T-helper 17 cell (primary cell): Measurements from ENCODE around the gene ECHS1. TPM values are rescaled to one million over a fixed set of nuclear protein-coding genes. Genes with fewer than 3 reads are reported as not detected.
A peak's percentile ranks its signal among the peaks of the same experiment; 100 is the strongest.
"Not testable (repeated sequence)": the region's sequence is repeated elsewhere in the genome, so short reads cannot be mapped to it uniquely, and the experiment has no call there.

Experiments
- ATAC-seq: fragments of 150-1000 bp; cut with Tn5 transposase; 2 replicates; pipeline ENCODE4 v1.10.0; 2021; ENCODE audit warnings: mild to moderate bottlenecking, moderate library complexity
- DNase-seq, 3 donors: peaks; one replicate each; pipeline versions ENCODE4 v3.0.0 to v3.0.0-alpha.2; 2020 to 2021
- H3K9me3 ChIP-seq: one replicate; pipeline ENCODE4 v1.7.0; 2013; ENCODE audit warnings: low read length, mild to moderate bottlenecking; ENCODE audit not compliant: control insufficient read depth, poor library complexity, severe bottlenecking
- H3K27ac Mint-ChIP-seq: one replicate; pipeline ENCODE4 v1.8.0; 2022; ENCODE audit warnings: mild to moderate bottlenecking, moderate library complexity, mixed read lengths
- H3K27me3 Mint-ChIP-seq: one replicate; pipeline ENCODE4 v1.8.0; 2022; ENCODE audit warnings: mixed read lengths
- H3K36me3 Mint-ChIP-seq: one replicate; pipeline ENCODE4 v1.8.0; 2022; ENCODE audit warnings: low read depth, mixed read lengths
- H3K4me1 Mint-ChIP-seq: one replicate; pipeline ENCODE4 v1.8.0; 2022; ENCODE audit warnings: mild to moderate bottlenecking, mixed read lengths
- H3K4me3 Mint-ChIP-seq: one replicate; pipeline ENCODE4 v1.8.0; 2022; ENCODE audit warnings: mild to moderate bottlenecking, moderate library complexity, mixed read lengths
- total RNA-seq, 4 donors: library from RNA in 2 of 4; stranded (reverse) in 2 of 4; gene quantifications; one replicate each; pipeline ENCODE4 v1.2.3 and lab custom pipeline; 2022 to 2026

Gene ECHS1
- total RNA-seq, 2 donors from 2014 or later = 18.2 to 20.2 TPM

GRCh38 chr10:133332936-133333699, 40.0 kb downstream of the ECHS1 start:
- DNase-seq (no peak), ATAC-seq (no peak)
- Mint-ChIP-seq H3K36me3 (no peaks in the 10 kb centered on the region), H3K27me3 (peaks cover 17% of the 10 kb centered on the region), H3K4me3 (no peak overlapping the region), H3K27ac (no peak overlapping the region), H3K4me1 (peaks cover 11% of the 10 kb centered on the region)
- H3K9me3 ChIP-seq = no peaks in the 10 kb centered on the region

DNA sequence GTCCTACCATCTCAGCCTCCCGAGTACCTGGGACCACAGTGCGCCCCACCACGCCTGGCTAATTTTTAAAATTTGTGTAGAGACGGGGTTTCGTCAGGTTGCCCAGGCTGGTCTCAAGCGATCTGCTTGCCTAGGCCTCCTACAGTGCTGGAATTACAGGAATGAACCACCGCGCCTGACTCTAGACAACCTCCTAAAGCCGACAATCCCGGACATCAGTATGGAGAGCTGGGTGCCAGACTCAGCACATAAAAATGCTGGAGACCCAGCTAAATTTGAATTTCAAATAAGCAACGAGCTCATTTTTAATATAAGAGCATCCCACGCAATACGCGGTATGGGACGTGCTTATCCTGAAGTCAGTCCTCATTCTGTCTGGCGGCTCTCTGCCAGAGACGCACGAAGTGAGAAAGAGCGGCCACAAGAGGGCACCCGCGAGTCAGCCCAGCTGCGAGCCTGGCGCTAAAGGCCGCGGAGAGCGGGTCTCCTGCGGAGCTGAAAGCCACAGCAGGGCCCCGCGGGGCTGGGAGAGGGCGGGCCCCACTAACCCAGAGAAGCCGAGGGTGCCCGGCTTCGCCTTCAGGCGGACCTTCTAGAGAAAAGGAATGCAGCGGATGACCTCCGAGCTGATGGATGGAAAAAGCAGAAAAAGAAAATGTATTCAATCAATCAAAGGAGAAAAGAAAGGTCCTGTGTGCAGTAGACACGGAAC, 43.5 kb downstream of the ECHS1 start:
- peak; percentile 90 for ATAC-seq
- no peaks in the 10 kb centered on the region for H3K9me3 ChIP-seq
- peak overlapping the region; percentile 58 for H3K4me3 Mint-ChIP-seq
- peak; percentile 79 to 87 (median 86) for DNase-seq
- H3K36me3 Mint-ChIP-seq = peaks cover 2% of the 10 kb centered on the region
- H3K27ac Mint-ChIP-seq = no peak overlapping the region
- peaks cover 38% of the 10 kb centered on the region for H3K27me3 Mint-ChIP-seq
- H3K4me1 Mint-ChIP-seq = peaks cover 17% of the 10 kb centered on the region

DNA sequence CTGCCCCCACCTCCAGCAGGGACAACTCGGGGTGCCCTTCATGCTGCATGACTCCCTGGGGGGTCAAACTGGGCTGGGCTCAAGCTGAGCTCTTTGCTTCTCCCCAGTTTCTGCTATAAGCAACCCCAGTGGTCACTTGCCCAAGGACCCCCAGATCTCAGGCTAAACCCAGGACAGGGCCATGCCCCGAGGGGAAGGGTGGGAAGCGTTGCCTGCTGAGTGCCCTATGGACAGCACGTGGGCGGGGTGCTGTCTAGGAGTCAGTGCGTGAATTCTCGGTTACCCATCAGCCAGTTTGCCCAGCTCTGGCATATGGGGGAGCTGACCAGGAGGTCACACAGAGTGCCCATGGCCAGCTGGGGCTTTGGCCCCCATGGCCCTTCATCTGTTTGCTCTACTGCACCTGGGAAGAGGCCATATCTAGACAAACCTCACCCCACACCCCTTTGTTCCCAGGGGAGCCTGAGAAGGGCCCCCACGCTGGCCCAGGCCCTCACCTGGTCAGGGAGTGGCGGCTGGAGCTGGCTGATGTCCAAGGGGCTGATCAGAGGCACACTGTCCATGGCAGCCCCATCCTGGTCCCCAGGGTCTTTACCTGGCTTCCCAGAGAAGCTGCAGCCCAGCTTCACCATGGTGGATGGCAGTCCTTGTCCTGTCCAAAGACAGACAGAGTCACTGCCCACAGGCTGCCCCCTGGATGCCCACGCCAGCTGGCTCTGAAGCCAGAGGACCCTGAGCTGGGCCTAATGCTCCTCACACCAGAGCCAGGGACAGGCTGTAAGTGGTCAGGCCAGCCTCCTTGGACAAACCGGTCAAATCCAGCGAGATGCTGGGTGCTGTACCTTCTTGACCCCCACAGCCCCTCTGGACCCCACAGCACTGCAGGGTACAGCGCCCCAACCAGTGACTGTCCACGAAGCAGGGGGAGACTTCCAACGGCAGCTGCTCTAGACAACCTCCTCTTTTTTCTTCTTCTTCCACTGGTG, 44.5 kb downstream of the ECHS1 start:
- Mint-ChIP-seq H3K27me3 (peaks cover 38% of the 10 kb centered on the region), H3K27ac (no peak overlapping the region), H3K4me1 (peaks cover 17% of the 10 kb centered on the region), H3K4me3 (no peak overlapping the region), H3K36me3 (peaks cover 2% of the 10 kb centered on the region)
- no peak for DNase-seq
- H3K9me3 ChIP-seq = no peaks in the 10 kb centered on the region
- no peak for ATAC-seq

- peaks cover 17% of the 10 kb centered on the region for H3K4me1 Mint-ChIP-seq
- peaks cover 2% of the 10 kb centered on the region for H3K36me3 Mint-ChIP-seq
- H3K4me3 Mint-ChIP-seq = no peak overlapping the region
- H3K9me3 ChIP-seq = no peaks in the 10 kb centered on the region
- peaks cover 38% of the 10 kb centered on the region for H3K27me3 Mint-ChIP-seq
- DNase-seq = no peak
- no peak for ATAC-seq
- no peak overlapping the region for H3K27ac Mint-ChIP-seq
These were observed 45.4 kb downstream of the ECHS1 start for GRCh38 chr10:133327651-133328357.

- H3K9me3 ChIP-seq = no peaks in the 10 kb centered on the region
- Mint-ChIP-seq H3K4me3 (no peak overlapping the region), H3K27me3 (peaks cover 38% of the 10 kb centered on the region), H3K27ac (no peak overlapping the region), H3K36me3 (peaks cover 2% of the 10 kb centered on the region), H3K4me1 (peaks cover 15% of the 10 kb centered on the region)
- DNase-seq = no peak
- no peak for ATAC-seq
These were observed 46.2 kb downstream of the ECHS1 start for GRCh38 chr10:133326745-133327650.

- ATAC-seq = no peak
- Mint-ChIP-seq H3K27ac (no peak overlapping the region), H3K27me3 (peaks cover 38% of the 10 kb centered on the region), H3K36me3 (peaks cover 2% of the 10 kb centered on the region), H3K4me1 (peaks cover 13% of the 10 kb centered on the region), H3K4me3 (peak overlapping the region; percentile 28)
- no peak for DNase-seq
- H3K9me3 ChIP-seq = no peaks in the 10 kb centered on the region
These were observed 47.0 kb downstream of the ECHS1 start for GRCh38 chr10:133326223-133326551.

DNA sequence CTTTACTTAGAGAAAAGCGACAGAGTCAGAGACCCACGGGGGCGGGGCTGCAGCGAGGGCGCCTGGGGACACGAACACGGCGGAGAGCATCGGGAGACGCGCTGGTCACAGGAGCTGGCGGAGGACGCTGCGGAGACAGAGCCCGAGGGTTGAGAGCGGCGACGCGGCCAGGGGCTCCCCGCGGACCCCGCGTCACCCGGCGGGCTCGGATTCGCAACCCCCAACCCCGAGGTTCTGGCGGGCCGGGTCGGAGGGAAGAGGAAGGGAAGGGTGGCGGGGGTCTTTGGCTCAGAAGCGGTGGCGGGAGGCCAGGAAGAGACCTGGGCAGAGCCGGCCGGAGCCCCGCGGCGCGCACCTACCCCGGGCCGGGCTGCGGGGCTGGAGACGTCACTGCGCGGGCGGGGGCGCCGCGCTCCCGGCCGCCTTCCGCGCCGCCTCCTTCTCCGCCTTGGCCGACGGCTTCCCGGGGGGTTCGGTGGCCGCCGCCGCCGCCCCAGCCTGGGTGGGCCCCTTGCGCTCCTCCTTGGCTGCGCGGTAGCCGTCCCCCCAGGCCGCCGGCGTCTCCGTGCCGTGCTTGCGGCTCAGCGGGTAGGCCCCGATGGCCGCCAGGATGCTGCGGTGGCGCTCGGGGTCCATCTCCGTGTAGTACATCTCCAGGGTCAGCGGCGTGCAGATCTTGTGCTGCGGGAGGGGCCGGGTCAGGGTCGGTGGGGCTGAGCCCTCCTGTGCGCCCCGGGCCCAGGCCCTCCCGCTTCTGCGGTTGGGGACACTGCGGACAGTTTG, 47.5 kb downstream of the ECHS1 start:
- ATAC-seq (no peak), DNase-seq (no peak)
- Mint-ChIP-seq H3K36me3 (peaks cover 2% of the 10 kb centered on the region), H3K4me3 (peak overlapping the region; percentile 89), H3K27ac (no peak overlapping the region), H3K4me1 (peaks cover 13% of the 10 kb centered on the region), H3K27me3 (peaks cover 38% of the 10 kb centered on the region)
- H3K9me3 ChIP-seq = no peaks in the 10 kb centered on the region

DNA sequence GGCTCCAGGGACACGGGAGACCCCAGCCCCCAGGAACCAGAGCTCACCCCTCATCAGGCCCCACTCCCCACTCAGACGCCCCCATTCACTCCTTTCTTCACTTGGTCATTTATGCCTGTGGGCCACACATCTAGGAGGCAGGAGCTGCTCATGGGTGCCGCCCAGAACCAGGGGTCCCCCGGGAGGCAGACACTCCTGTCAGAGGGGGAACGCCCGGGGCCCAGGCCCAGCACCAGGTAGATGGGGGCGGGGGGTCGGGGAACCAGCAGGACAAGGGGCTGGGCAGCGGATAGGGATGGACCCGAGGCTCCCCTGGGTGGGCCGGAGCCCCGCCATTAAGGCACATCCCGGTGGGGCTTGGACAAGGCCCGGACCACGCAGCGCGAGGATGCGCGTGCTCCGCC, 48.3 kb downstream of the ECHS1 start:
- H3K4me1 Mint-ChIP-seq = peaks cover 11% of the 10 kb centered on the region
- peaks cover 37% of the 10 kb centered on the region for H3K27me3 Mint-ChIP-seq
- no peak for ATAC-seq
- DNase-seq = no peak
- H3K4me3 Mint-ChIP-seq = peak overlapping the region; percentile 89
- H3K36me3 Mint-ChIP-seq = peaks cover 5% of the 10 kb centered on the region
- no peak overlapping the region for H3K27ac Mint-ChIP-seq
- H3K9me3 ChIP-seq = no peaks in the 10 kb centered on the region

DNA sequence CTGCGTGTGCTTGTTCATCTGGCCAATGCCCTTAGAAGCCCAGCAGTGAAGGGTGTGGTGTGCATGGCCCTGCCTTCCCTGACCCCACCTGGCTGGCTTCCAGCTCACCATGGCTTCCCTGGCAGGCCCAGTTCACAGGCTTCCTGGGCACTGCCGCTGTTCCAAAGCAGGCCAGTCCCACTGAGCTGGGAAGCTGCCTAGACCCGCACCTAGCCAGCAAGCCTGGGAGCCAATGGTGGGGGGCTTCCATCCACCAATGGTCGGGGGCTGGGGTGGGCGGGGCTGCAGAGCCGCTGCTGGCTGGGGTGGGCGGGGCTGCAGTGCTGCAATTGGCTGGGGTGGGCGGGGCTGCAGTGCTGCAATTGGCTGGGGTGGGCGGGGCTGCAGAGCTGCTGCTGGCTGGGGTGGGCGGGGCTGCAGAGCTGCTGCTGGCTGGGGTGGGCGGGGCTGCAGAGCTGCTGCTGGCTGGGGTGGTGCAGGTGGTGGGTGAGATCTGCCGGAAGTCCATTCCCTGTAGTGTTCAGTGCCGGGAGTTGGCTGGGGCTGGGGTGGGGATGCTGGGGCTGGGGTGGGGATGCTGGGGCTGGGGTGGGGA, 48.9 kb downstream of the ECHS1 start:
- ATAC-seq (peak; percentile 80), DNase-seq (peak in 2 of 3 donors; percentile 51 to 61)
- no peaks in the 10 kb centered on the region for H3K9me3 ChIP-seq
- peak overlapping the region; percentile 7 for H3K4me3 Mint-ChIP-seq
- peaks cover 13% of the 10 kb centered on the region for H3K4me1 Mint-ChIP-seq
- no peak overlapping the region for H3K27ac Mint-ChIP-seq
- peaks cover 32% of the 10 kb centered on the region for H3K27me3 Mint-ChIP-seq
- H3K36me3 Mint-ChIP-seq = peaks cover 5% of the 10 kb centered on the region

DNA sequence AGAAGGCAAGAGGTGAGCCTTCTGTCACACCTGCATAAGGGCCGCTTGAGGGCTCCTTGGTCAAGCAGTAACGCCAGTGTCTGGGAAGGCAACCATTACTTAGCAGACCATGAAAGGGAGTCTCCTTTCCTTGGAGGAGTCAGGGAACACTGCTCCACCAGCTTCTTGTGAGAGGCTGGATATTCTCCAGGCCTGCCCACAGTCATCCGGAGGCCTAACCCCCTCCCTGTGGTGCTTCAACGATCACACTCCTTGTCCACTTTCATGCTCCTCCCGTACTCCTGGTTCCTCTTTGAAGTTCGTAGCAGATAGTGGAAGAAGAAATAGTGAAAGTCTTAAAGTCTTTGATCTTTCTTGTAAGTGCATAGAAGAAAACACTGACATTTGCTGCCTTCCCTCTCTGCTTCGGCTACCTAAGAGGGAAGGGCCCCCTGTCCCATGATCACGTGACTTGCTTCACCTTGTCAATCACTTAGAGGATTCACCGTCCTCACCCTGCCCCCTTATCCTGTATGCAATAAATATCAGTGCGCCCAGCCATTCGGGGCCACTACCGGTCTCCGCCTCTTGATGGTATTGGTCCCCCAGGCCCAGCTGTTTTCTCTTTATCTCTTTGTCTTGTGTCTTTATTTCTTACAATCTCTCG, 51.0 kb downstream of the ECHS1 start:
- Mint-ChIP-seq H3K4me1 (peaks cover 17% of the 10 kb centered on the region), H3K27me3 (peaks cover 13% of the 10 kb centered on the region)
- not testable (repeated sequence) for H3K4me3 Mint-ChIP-seq, H3K36me3 Mint-ChIP-seq, H3K9me3 ChIP-seq, DNase-seq, H3K27ac Mint-ChIP-seq, ATAC-seq
